Endothelial cell of umbilical vein (primary cell): ENCODE measurements around the gene SAMD14. TPM values are rescaled to one million over a fixed set of nuclear protein-coding genes. Genes with fewer than 3 reads are reported as not detected.

Source experiments
- BruUV-seq: library from RNA; stranded (reverse); fragments of 400-500 nt; replicated peaks from 2 replicates; lab custom pipeline; 2021; lab: Mats Ljungman, UMichigan
- CTCF ChIA-PET: fragments of 300-600, 350-600 bp; sonication (Branson Sonifier 250); formaldehyde crosslinking; loops from one replicate; lab custom pipeline; 2021; ENCODE audit warnings: antibody characterized with exemption, inconsistent platforms; lab: Charles Lee
- POLR2A ChIA-PET: fragments of 300-600, 350-600 bp; sonication (Branson Sonifier 250); formaldehyde crosslinking; loops from one replicate; lab custom pipeline; 2021; ENCODE audit warnings: antibody characterized with exemption, inconsistent platforms; lab: Charles Lee
- DNase-seq: peaks from one replicate; pipeline ENCODE4 v3.0.0-alpha.2; 2011; ENCODE audit warnings: low read depth, low spot score
- FAIRE-seq: peaks from 2 replicates; lab custom pipeline; 2011; peaks lifted over from hg19 to GRCh38; lab: Jason Lieb, UNC
- H2AFZ ChIP-seq: 2 replicates; pipeline ENCODE4 v1.6.0; 2012; ENCODE audit warnings: low read depth, low read length, control low read depth, inconsistent platforms
- H3K27ac ChIP-seq: 2 replicates; pipeline ENCODE4 v1.5.1; 2011; ENCODE audit warnings: low read depth, mild to moderate bottlenecking, control low read depth, low read length, moderate library complexity; ENCODE audit not compliant: insufficient read depth
- H3K27me3 ChIP-seq, 2 experiments: 2 replicates each; pipeline versions ENCODE4 v1.6.0 to v1.6.1; 2011; ENCODE audit warnings: low read length in 2 of 2, mixed read lengths in 1 of 2; ENCODE audit not compliant: control insufficient read depth in 2 of 2, insufficient read depth in 2 of 2
- H3K36me3 ChIP-seq, 2 experiments: 2 replicates in 1 of 2; 3 replicates in 1 of 2; pipeline ENCODE4 v1.5.1; 2011; ENCODE audit warnings: low read length in 2 of 2, mild to moderate bottlenecking in 1 of 2, moderate library complexity in 1 of 2; ENCODE audit not compliant: control insufficient read depth in 2 of 2, insufficient read depth in 2 of 2; ENCODE audit errors: extremely low read depth in 1 of 2
- H3K4me1 ChIP-seq: 3 replicates; pipeline ENCODE4 v1.5.1; 2011; ENCODE audit warnings: mild to moderate bottlenecking, low read length; ENCODE audit not compliant: control insufficient read depth, insufficient read depth; ENCODE audit errors: extremely low read depth
- H3K4me2 ChIP-seq: 2 replicates; pipeline ENCODE4 v1.6.1; 2011; ENCODE audit warnings: low read length, control low read depth, mixed read lengths; ENCODE audit not compliant: insufficient read depth
- H3K4me3 ChIP-seq, 3 experiments: fragments of 200-600 bp in 1 of 3; sonication (generic), shearing (Covaris generic) in 1 of 3; replicated peaks in 1 of 3; 2 replicates each; pipeline ENCODE4 v1.5.1; 2011 to 2016; ENCODE audit warnings: control low read depth in 3 of 3, low read length in 3 of 3, mild to moderate bottlenecking in 2 of 3, inconsistent platforms in 1 of 3, low read depth in 1 of 3, moderate library complexity in 1 of 3; ENCODE audit not compliant: insufficient read depth in 1 of 3
- H3K79me2 ChIP-seq: 2 replicates; pipeline ENCODE4 v1.6.0; 2012; ENCODE audit warnings: low read length, inconsistent platforms; ENCODE audit not compliant: control insufficient read depth, insufficient read depth
- H3K9ac ChIP-seq: replicated peaks from 2 replicates; pipeline ENCODE3; 2011; ENCODE audit warnings: low read length, control low read depth; ENCODE audit not compliant: insufficient read depth; ENCODE audit errors: extremely low read depth
- H3K9me1 ChIP-seq: replicated peaks from 3 replicates; pipeline ENCODE4 v1.6.0; 2011; ENCODE audit warnings: mild to moderate bottlenecking, low read length; ENCODE audit not compliant: control insufficient read depth, insufficient read depth; ENCODE audit errors: extremely low read depth
- H3K9me3 ChIP-seq: replicated peaks from 2 replicates; pipeline ENCODE4 v1.5.1; 2012; ENCODE audit warnings: low read length, inconsistent platforms; ENCODE audit not compliant: control insufficient read depth, insufficient read depth
- H4K20me1 ChIP-seq: replicated peaks from 2 replicates; pipeline ENCODE3; 2011; ENCODE audit warnings: mild to moderate bottlenecking, low read length; ENCODE audit not compliant: control insufficient read depth, insufficient read depth; ENCODE audit errors: extremely low read depth
- CTCF ChIP-seq, 2 donors: IDR thresholded peaks; 1 replicate in 1 of 2; 2 replicates in 1 of 2; pipeline ENCODE4 v1.5.1; 2011; ENCODE audit warnings: low read length in 2 of 2, mild to moderate bottlenecking in 2 of 2, moderate library complexity in 2 of 2, control low read depth in 1 of 2, inconsistent platforms in 1 of 2, low read depth in 1 of 2; ENCODE audit not compliant: insufficient read depth in 1 of 2; ENCODE audit errors: extremely low read depth in 1 of 2
- EZH2 ChIP-seq: IDR thresholded peaks from 2 replicates; pipeline ENCODE4 v1.6.1; 2012; ENCODE audit warnings: borderline replicate concordance, low read depth, mild to moderate bottlenecking, moderate library complexity, low read length, inconsistent platforms; ENCODE audit not compliant: severe bottlenecking
- FOS ChIP-seq: IDR thresholded peaks from 2 replicates; pipeline ENCODE4 v1.6.1; 2011; ENCODE audit warnings: mild to moderate bottlenecking, low read length, moderate library complexity, borderline replicate concordance; ENCODE audit not compliant: insufficient read depth
- GATA2 ChIP-seq: IDR thresholded peaks from 2 replicates; pipeline ENCODE4 v1.7.0; 2011; ENCODE audit warnings: low read depth, mild to moderate bottlenecking, moderate library complexity, mixed read lengths, low read length; ENCODE audit not compliant: insufficient read length, insufficient read depth
- JUN ChIP-seq: IDR thresholded peaks from 2 replicates; pipeline ENCODE4 v1.6.1; 2011; ENCODE audit warnings: borderline replicate concordance, low read depth; ENCODE audit not compliant: insufficient read length, insufficient read depth
- MYC ChIP-seq: IDR thresholded peaks from one replicate; pipeline ENCODE4 v1.6.1; 2011; ENCODE audit warnings: mild to moderate bottlenecking, low read depth, low read length
- POLR2A ChIP-seq: IDR thresholded peaks from 2 replicates; pipeline ENCODE4 v1.6.1; 2012; ENCODE audit warnings: low read depth, mild to moderate bottlenecking, control low read depth, low read length
- POLR2AphosphoS5 ChIP-seq: IDR thresholded peaks from 2 replicates; pipeline ENCODE4 v1.6.1; 2012; ENCODE audit warnings: low read depth, mild to moderate bottlenecking, control low read depth, low read length, moderate library complexity; ENCODE audit not compliant: insufficient read depth
- dilution Hi-C: fragments of 300-500 bp; cut with MboI; formaldehyde crosslinking; loops from one replicate; pipeline ENCODE4 v1.15.0; 2019; ENCODE audit warnings: low sequenced_read_pairs; ENCODE audit not compliant: extremely low pct_ligation_motif_present
- intact Hi-C: fragments of 100-400 bp; cut with micrococcal nuclease; formaldehyde crosslinking; loops from one replicate; pipeline ENCODE4 v1.10.0; 2022
- polyA plus RNA-seq, 4 experiments: library from polyadenylated mRNA; depleted of rRNA in 3 of 4; stranded (reverse) in 3 of 4; unstranded in 1 of 4; fragments of >200 nt; gene quantifications; 2 replicates each; pipeline versions ENCODE4 v1.2.1 to v1.2.3, GENCODE V29; 2011 to 2012; ENCODE audit warnings: missing spikeins in 1 of 4
- total RNA-seq: library from RNA; stranded (reverse); gene quantifications from 2 replicates; pipeline ENCODE4 v1.2.3, GENCODE V29; 2021
- TF ChIP-seq, protein P1 (sequence below): IDR thresholded peaks from 2 replicates; pipeline ENCODE4 v1.6.1; 2011; ENCODE audit not compliant: insufficient read depth, insufficient read length

SAMD14 gene
- total and polyA plus RNA-seq, 2 donors (not counting 3 experiments of a cell fraction or from before 2014, with no cell fraction given): 6.8 to 15.6 TPM

DNA sequence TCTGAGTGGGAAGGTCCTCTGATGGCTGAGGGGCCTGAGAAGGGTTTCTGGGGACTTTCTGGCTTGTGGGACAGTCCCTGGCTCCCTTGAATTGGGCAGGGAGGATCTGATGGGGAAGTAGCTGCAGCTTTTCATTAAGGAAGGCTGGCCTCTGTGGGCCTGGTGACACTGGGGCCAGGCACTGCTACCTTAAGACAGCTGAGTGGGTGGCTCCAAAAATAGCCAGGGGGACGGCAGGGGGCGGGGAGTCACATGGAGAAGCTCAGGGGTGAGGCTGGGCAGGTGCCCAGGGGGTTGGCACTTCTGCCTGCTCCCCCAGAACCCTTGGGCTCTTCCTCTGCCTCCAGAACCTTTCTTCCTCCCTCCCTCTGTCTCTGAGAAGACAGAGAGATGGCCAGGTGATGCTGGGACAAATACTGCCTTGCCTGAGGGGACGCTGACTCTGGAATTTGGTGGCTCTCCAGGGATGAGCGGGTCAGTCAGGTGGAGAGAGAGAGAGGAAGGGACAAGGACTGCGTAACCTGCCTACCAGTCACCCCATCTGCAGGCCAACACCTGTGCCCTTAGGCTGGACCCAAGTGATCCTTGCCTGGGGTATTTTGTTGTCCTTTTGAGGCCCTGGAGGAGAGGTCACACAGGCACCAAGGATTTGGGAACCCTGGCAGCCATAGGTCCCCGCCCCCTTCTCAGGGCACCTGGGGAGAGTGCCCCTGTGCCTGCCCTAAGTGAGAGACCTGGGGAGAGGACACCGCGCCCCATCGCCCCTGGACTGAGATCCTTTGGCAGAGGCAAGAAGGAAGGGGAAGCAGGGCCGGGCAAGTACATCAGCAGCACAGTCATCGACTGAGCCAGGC lies 34.1 kb upstream of the SAMD14 start:
- H4K20me1 ChIP-seq: no peaks in the 10 kb centered on the region
- FAIRE-seq (no peak), DNase-seq (no peak)
- ChIA-PET CTCF (interaction anchor here (0.6 to 3.6 kb wide), 5 partner anchors 34 to 134 kb away, joined by 3 to 15 read pairs (median 3); no protein-coding TSS in a partner anchor), POLR2A (no interaction called here)
- no peak overlapping the region for H3K4me2 ChIP-seq
- peaks cover 6% of the 10 kb centered on the region for H3K4me1 ChIP-seq
- no peak overlapping the region for H3K27ac ChIP-seq
- H3K36me3 ChIP-seq: no peaks in the 10 kb centered on the region
- H3K79me2 ChIP-seq: no peaks in the 10 kb centered on the region
- BruUV-seq: no TSS peak
- H3K9me1 ChIP-seq: no peaks in the 10 kb centered on the region
- no peak overlapping the region for H2AFZ ChIP-seq
- peaks cover 0 to 2% of the 10 kb centered on the region in 2 experiments for H3K27me3 ChIP-seq
- TF ChIP-seq FOS (no peak), POLR2A (no peak), EZH2 (no peak), MYC (no peak), GATA2 (no peak), POLR2AphosphoS5 (no peak), CTCF (IDR thresholded peaks at IDR 0.05; ENCODE audit: extremely low read depth in 1 of 2, insufficient read depth in 1 of 2, low read depth in 1 of 2, low read length in 2 of 2) (no peak), JUN (no peak)
- TF ChIP-seq, protein P1, sequence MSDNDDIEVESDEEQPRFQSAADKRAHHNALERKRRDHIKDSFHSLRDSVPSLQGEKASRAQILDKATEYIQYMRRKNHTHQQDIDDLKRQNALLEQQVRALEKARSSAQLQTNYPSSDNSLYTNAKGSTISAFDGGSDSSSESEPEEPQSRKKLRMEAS: no peak
- H3K9ac ChIP-seq: no peak overlapping the region
- dilution Hi-C loops: no loop called here
- H3K4me3 ChIP-seq: no peak overlapping the region
- no peaks in the 10 kb centered on the region for H3K9me3 ChIP-seq
- intact Hi-C loops: no loop called here
